Fibroblast of villous mesenchyme (primary cell): ENCODE results near the gene SBNO2. TPM values are rescaled to one million over a fixed set of nuclear protein-coding genes. Genes with fewer than 3 reads are reported as not detected.

Source experiments
- DNase-seq: peaks from one replicate; pipeline ENCODE4 v3.0.0-alpha.2; 2010; ENCODE audit warnings: low read depth
- H3K4me3 ChIP-seq: 2 replicates; pipeline ENCODE4 v1.5.1; 2011; ENCODE audit warnings: low read depth, mild to moderate bottlenecking, low read length
- CTCF ChIP-seq: IDR thresholded peaks from 2 replicates; pipeline ENCODE4 v1.5.1; 2012; ENCODE audit warnings: low read depth, mild to moderate bottlenecking, low read length; ENCODE audit not compliant: insufficient read depth
- total RNA-seq: library from RNA; depleted of rRNA; stranded (reverse); fragments of >200 nt; gene quantifications from 2 replicates; pipeline ENCODE4 v1.2.3, GENCODE V29; 2012

Gene SBNO2
- total RNA-seq, 1 donor: 69.5 TPM

GRCh38 chr19:1125601-1126467 is 48.2 kb downstream of the SBNO2 start:
- no peak for DNase-seq
- no peak for TF ChIP-seq CTCF
- no peak overlapping the region for H3K4me3 ChIP-seq

GRCh38 chr19:1123885-1124677 is 50.0 kb downstream of the SBNO2 start:
- no peak for TF ChIP-seq CTCF
- no peak overlapping the region for H3K4me3 ChIP-seq
- DNase-seq: no peak

GRCh38 chr19:1123381-1123780 is 50.7 kb downstream of the SBNO2 start:
- H3K4me3 ChIP-seq: no peak overlapping the region
- TF ChIP-seq CTCF: no peak
- no peak for DNase-seq

GRCh38 chr19:1122972-1123363 is 51.1 kb downstream of the SBNO2 start:
- H3K4me3 ChIP-seq: no peak overlapping the region
- no peak for TF ChIP-seq CTCF
- DNase-seq: peak; percentile 83

- H3K4me3 ChIP-seq: no peak overlapping the region
- DNase-seq: no peak
- TF ChIP-seq CTCF: no peak
Observed at GRCh38 chr19:1122021-1122971, 51.8 kb downstream of the SBNO2 start.

- no peak for TF ChIP-seq CTCF
- DNase-seq: no peak
- H3K4me3 ChIP-seq: no peak overlapping the region
Observed at GRCh38 chr19:1121395-1121794, 52.7 kb downstream of the SBNO2 start.
